SK-N-SH treated with all-trans-retinoic acid at 6 μM for 48 hours (cell line): ENCODE results near the gene SEMA3D.

Experiments used
- ARNTL ChIP-seq: fragments of 450-650 bp; formaldehyde crosslinking; IDR thresholded peaks from 2 replicates; pipeline ENCODE4 v1.5.0; 2020; ENCODE audit warnings: low read depth, mild to moderate bottlenecking, moderate library complexity, borderline replicate concordance
- CREB5 ChIP-seq: fragments of 250-450 bp; sonication (Bioruptor Pico); IDR thresholded peaks from 2 replicates; pipeline ENCODE4 v1.5.1; 2020; ENCODE audit warnings: low read depth, mild to moderate bottlenecking, moderate library complexity
- CSDC2 ChIP-seq: fragments of 250-450 bp; sonication (Bioruptor Pico); IDR thresholded peaks from 2 replicates; pipeline ENCODE4 v1.5.0; 2020; ENCODE audit warnings: mild to moderate bottlenecking, moderate library complexity
- ESRRG ChIP-seq: fragments of 250-450 bp; sonication (Bioruptor Pico); IDR thresholded peaks from 2 replicates; pipeline ENCODE4 v1.6.1; 2021; ENCODE audit warnings: mild to moderate bottlenecking
- PATZ1 ChIP-seq: fragments of 250-450 bp; sonication (Bioruptor Pico); IDR thresholded peaks from 2 replicates; pipeline ENCODE4 v1.8.0; 2020; ENCODE audit warnings: mild to moderate bottlenecking, moderate library complexity, borderline replicate concordance
- RARB ChIP-seq: fragments of 250-450 bp; sonication (Bioruptor Pico); IDR thresholded peaks from 2 replicates; pipeline ENCODE4 v1.8.0; 2021; ENCODE audit warnings: mild to moderate bottlenecking, moderate library complexity
- ZFP3 ChIP-seq: fragments of 250-450 bp; sonication (Bioruptor Pico); IDR thresholded peaks from 2 replicates; pipeline ENCODE4 v1.5.0; 2020; ENCODE audit warnings: mild to moderate bottlenecking, moderate library complexity
- ZFP30 ChIP-seq: fragments of 450-650 bp; formaldehyde crosslinking; IDR thresholded peaks from 2 replicates; pipeline ENCODE4 v1.5.0; 2022; ENCODE audit warnings: mild to moderate bottlenecking, moderate library complexity
- ZNF70 ChIP-seq: fragments of 450-650 bp; formaldehyde crosslinking; IDR thresholded peaks from 2 replicates; pipeline ENCODE4 v1.5.0; 2020; ENCODE audit warnings: mild to moderate bottlenecking, moderate library complexity
- ZNF8 ChIP-seq: fragments of 450-650 bp; formaldehyde crosslinking; IDR thresholded peaks from 2 replicates; pipeline ENCODE4 v1.5.0; 2020; ENCODE audit warnings: mild to moderate bottlenecking, moderate library complexity

- TF ChIP-seq CREB5 (no peak), PATZ1 (no peak), ZFP3 (no peak), ZNF70 (CRISPR knock-in tag) (no peak), ESRRG (CRISPR knock-in tag) (no peak), RARB (CRISPR knock-in tag) (no peak), CSDC2 (CRISPR knock-in tag) (no peak), ZNF8 (CRISPR knock-in tag) (no peak), ZFP30 (no peak), ARNTL (no peak)
Observed at GRCh38 chr7:85224171-85224570, 37.3 kb upstream of the SEMA3D start.
